Gastroesophageal sphincter (tissue), 3 donors: ENCODE data around the gene ZBTB25.

Experiments
- POLR2A ChIP-seq, 2 donors: fragments of 450-650 bp; IDR thresholded peaks; one replicate each; pipeline ENCODE4 v1.6.1; 2017; ENCODE audit warnings: antibody characterized with exemption in 2 of 2, mild to moderate bottlenecking in 2 of 2, moderate library complexity in 1 of 2
- POLR2AphosphoS5 ChIP-seq: sonication (generic); formaldehyde crosslinking; IDR thresholded peaks from one replicate; pipeline ENCODE4 v1.6.1; 2017; ENCODE audit warnings: antibody characterized with exemption
- TF ChIP-seq, protein P1 (sequence below), 4 experiments: fragments of 200-600 bp in 2 of 4; fragments of 450-650 bp in 2 of 4; sonication (generic) in 1 of 4; IDR thresholded peaks; one replicate each; pipeline ENCODE4 v1.5.1; 2017 to 2019; ENCODE audit warnings: antibody characterized with exemption in 4 of 4, mild to moderate bottlenecking in 2 of 4, moderate library complexity in 2 of 4

DNA sequence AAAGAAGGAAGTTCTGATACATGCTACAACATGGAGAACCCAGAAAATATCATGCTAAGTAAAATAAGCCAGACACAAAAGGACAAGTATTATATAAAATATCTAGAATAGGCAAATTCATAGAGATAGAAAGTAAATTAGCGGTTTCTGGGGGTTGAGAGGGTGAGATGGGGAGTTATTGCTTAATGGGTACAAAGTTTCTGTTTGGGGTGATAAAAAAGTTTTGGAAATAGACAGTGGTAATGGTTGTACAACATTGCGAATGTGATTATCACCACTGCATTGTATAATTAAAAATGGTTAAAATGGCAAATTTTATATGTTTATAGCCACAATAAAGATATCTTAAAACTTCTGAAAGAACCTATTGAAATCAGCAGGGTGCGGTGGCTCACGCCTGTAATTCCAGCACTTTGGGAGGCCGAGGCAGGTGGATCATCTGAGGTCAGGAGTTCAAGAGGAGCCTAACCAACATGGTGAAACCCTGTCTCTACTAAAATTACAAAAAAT, 15.0 kb downstream of the ZBTB25 start:
- TF ChIP-seq, protein P1, sequence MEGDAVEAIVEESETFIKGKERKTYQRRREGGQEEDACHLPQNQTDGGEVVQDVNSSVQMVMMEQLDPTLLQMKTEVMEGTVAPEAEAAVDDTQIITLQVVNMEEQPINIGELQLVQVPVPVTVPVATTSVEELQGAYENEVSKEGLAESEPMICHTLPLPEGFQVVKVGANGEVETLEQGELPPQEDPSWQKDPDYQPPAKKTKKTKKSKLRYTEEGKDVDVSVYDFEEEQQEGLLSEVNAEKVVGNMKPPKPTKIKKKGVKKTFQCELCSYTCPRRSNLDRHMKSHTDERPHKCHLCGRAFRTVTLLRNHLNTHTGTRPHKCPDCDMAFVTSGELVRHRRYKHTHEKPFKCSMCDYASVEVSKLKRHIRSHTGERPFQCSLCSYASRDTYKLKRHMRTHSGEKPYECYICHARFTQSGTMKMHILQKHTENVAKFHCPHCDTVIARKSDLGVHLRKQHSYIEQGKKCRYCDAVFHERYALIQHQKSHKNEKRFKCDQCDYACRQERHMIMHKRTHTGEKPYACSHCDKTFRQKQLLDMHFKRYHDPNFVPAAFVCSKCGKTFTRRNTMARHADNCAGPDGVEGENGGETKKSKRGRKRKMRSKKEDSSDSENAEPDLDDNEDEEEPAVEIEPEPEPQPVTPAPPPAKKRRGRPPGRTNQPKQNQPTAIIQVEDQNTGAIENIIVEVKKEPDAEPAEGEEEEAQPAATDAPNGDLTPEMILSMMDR (IDR thresholded peaks at IDR 0.05), result no peak
- TF ChIP-seq POLR2AphosphoS5 (no peak), POLR2A (IDR thresholded peaks at IDR 0.05) (no peak)
